NCI-H2227 treated with DMSO at 0.1 percent for 48 hours (cell line): ENCODE data around the gene EFNA4.

Experiments
- DNase-seq: peaks from one replicate; lab custom pipeline; 2025; lab: John Stamatoyannopoulos, UW

Gene EFNA4

DNA sequence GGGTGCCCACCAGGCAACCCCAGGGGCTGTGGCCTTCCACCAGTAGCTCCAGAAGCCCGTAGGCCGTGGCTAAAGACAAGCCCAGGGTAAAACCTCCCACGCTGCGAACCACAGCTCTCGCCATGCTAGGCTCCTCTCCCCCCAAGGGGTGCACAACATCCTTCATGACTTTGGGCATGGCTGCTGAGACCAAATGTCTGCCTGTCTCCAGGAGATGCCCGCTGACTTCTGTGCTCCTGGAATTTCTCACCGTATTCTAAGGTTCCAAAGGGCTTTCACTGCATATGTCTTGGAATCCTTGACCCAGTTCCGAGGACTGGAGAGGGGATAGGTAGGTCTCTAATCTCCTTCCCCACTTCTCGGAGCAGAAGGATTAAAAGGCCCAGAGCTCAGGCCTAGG is 30.0 kb upstream of the EFNA4 start, which contains the start of the genes DCST1 and DCST2:
TSS of gene DCST1 (plus strand) at position 301 of the 400 bp plus-strand sequence. CDS start 213 bp downstream, outside the sequence.
TSS of gene DCST2 (minus strand) at position 258 of the 400 bp plus-strand sequence. CDS start at position 178, 80 bp downstream.
- no peak for DNase-seq

DNA sequence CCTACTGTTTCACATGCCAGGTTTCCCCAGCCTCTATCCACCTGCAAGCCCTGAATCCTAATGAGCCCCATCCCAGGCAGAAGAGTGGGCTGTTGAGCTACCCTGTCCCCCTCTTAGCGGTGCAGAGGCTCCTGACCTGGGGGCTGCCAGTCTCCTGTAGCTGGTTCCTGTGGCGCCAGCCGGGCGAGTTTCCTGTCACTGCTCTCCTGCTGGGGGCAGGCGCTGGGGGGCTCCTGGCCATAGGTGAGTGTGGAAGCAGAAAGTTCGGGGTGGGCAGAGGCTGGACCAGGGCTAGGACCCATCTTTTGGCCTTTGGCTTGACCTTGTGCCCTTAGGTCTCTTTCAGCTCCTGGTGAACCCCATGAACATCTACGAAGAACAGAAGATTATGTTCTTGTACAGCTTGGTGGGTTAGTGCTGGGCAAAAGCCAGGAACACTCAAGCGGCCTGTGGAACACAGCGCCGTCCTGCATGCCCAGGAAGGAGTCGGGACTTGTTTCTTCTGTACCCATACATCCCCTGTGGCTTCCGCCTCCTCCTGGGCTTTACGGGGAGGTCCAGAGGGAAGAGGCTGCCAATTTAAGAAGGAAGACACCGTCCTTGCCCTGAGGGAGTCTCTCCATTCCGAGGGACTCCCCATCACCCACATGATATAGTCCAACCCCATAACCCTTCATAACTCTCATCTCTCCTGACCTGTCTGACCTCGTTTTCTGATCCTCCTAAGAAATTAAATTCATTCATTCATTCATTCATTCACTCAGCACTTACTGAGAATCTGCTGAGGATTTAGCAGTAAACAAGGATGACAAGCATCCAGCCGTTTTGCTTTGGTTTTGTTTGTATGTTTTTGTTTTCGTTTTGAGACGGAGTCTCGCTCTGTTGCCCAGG is 29.0 kb upstream of the EFNA4 start:
- DNase-seq = no peak

DNA sequence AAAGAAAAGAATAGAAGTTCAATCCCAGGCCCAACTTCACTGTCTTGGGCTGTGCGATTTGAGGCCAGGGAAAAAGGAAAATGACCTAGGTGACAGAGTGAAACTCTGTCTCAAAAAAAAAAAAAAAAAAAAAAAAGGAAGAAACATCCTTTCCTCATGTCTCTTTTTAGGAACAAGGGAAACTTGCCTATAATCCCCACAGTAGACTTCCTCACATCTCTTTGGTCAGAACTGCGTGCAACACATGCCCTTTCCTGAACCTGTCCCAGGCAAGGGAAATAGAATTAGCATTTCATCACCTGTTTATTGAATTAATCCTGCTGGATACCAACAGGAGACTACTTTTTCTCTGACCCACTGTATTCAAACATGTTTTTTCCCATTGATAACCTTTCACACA is 27.6 kb upstream of the EFNA4 start:
- DNase-seq = no peak

DNA sequence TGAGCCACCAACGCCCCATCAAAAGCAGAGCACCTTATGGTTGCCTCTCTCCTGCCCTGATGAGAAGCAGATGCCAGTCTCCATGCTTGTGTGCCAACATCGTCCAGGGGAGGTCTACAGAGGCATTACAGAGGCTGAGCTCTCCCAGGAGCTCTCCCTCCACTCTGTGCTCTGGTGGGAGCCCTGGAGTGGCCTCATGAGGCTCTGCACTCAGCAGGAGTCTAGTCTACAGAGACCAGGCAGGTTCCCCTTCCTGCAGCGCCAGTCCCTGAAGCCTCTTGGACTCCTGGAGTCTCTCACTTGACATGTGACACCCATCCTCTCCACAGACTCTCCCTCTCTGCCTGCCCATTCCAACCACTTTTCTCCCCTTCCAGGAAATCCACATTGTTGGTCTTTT is 26.5 kb upstream of the EFNA4 start:
- no peak for DNase-seq

DNA sequence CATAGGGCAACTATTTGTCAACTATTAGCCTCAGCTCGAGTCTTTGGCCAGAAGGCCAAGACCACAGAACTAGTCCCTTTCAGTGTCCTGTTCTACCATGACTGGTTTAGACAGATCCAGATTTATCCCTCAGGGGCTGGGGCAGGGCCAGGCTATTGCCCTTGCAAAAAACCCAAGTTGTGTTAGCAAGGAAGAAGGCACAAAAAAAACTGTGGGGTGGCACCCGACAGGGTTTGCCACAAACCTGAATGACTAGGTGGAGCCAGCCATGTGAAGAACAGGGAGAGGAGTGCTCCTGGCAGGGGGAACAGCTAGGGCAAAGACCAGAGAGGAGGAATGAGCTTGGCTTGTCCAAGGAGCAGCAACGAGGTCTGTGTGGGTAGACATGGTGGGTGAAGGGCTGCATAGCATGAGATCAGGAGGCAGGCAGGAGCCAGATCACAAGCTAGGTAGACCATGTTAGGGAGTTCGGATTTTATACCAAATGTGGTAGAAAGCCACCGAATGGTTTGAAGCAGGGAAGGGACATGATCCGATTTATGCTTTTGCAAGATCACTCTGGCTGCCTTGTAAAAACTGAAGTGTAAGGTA is 25.6 kb upstream of the EFNA4 start:
- DNase-seq = no peak

DNA sequence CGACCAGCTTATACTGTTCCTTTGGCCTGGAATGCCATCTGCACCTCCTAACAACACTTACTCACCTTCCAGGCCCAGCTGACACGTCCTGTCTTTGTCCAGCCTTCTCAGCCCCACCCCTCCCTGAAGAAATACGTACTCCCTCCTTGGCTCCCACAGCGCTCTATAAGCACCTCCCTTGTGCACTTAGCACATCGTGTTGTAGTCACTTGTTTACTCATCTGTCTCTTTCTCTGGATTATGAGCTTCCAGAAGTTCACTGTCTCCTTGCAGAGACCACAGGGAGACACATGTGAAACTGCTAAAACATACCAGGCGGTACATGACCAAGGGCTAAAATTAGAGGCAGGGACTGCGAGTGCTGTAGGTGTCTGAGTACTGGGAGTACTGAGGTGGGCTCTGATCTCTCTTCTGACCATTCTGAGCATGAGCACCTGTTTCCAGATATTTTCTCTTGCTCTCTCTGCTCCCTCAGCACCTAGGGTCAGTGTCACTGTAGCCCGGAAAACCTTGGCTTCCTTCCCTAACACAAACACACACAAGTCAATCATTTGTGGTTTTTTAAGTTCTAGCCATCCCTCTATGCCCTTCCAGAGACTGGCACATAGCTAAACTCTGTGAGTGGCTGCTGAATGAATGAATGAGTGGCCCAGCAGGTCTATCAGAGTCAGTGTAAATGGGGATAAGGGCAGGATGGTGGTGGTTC is 24.8 kb upstream of the EFNA4 start:
- no peak for DNase-seq

DNA sequence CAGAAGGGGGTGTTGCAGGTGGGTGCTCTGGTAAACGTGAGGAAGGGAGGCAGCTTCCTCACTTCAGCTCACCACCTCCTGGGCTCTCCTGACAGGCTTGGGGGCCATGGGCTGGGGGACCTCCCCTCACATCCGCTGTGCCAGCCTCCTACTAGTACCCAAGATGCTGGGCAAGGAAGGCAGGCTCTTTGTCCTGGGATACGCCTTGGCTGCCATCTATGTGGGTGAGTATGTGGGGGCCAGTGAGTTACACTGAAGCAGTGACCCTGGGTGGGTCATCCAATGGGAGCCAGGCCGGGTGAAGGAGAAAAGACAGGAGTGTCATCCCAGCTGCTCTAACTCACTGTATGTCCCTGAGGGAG is 24.3 kb upstream of the EFNA4 start:
- no peak for DNase-seq

DNA sequence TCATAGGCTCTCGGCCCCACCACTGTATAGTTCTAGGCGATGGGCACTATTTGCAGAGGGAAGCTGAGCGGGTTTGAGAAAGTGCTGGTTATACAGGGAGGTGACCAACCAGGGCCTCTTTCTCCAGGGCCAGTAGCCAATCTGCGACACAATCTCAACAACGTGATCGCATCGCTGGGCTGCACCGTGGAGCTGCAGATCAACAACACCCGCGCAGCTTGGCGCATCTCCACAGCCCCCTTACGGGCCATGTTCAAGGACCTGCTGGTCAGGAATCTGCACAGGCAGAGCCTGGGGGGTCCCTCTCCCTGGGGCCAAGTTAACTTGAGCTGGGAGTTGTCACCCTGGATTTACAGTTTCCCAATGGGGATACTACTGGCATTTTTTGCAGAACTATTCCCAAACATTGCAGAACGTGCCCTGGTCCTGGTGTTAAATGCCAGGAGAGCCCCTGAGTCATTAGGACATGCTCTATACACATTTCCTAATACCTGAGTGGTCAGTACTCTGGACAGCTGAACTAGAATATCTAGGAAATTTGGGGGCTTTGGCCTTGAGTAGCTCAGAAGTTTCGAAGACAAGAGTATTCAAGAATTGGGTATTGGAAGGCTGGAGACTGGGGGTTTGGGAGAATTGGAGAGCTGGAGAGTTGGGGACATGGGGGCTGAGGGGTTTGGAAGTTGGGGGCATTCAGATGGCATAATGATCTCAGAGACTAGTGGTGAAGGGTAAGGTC is 23.0 kb upstream of the EFNA4 start:
- DNase-seq = no peak

DNA sequence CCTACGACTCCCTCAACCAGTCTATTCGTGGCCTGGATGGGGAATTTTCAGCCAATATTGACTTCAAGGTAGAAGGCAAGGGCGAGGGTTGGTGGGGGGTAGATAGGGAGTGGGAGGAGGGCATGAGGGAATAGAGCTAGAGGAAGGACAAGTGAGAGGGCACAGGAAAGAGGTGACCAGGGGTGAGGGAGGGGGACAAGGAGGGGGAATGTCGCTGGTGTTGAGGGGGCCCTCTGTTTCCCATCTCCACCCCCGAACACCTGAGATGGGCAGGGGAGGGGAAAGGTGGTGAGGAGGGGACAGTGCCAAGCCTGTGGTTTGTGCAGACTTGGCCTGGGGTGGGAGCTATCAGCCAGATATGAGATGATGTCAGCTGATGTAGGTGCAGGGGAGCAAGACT is 20.8 kb upstream of the EFNA4 start:
- DNase-seq = no peak

DNA sequence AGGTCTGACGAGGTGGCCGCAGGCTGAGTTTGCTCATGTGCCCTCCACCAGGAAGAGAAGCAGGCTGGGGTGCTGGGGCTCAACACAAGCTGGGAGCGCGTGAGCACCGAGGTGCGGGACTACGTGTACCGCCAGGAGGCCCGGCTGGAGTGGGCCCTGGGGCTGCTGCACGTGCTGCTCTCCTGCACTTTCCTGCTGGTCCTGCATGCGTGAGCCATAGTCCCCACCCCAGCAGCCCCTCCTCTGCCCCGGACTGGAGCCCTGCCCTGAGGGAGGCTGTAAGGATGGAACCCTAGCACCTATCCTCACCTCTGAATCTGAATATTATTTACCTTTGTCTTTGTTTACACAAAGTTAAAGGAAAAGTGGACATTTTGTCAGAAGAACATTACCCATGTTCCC is 20.2 kb upstream of the EFNA4 start:
- no peak for DNase-seq

DNA sequence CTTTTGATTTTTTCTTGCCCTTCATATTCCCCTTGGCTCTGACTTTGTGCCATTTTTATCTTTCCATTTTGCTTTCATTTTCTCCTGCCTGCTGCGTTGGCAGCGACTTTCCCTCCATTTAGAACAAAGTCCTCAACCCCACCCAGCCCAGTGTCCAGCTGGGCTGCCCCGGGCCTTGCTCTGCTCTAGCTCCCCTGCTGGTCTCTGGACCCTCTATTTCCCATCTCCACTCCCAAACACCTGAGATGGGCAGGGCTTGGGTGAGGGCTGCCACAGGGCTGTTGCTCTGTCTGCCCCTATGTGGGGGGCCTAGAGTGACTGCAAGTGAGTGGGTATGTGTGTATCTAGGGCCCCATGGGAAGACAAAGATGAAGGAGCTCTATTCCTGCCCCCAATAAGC is 19.7 kb upstream of the EFNA4 start:
- no peak for DNase-seq

DNA sequence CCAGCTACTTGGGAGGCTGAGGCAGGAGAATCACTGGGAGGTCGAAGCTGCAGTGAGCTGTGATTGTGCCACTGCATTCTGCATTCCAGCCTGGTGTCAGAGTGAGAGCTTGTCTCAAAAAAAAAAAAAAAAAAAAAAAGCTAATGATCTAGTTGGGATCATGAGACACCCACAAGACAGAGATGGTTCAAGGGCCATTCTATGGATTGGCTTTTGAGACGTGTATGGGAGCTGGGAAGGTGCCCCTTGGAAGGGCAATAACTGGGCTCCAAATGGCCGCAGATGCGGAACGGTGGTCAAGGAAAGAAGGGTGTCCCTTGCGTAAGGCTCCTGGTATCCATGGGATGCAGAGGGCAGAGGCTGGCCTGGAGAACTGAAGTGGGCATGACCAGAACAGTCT is 19.2 kb upstream of the EFNA4 start:
- DNase-seq = no peak

DNA sequence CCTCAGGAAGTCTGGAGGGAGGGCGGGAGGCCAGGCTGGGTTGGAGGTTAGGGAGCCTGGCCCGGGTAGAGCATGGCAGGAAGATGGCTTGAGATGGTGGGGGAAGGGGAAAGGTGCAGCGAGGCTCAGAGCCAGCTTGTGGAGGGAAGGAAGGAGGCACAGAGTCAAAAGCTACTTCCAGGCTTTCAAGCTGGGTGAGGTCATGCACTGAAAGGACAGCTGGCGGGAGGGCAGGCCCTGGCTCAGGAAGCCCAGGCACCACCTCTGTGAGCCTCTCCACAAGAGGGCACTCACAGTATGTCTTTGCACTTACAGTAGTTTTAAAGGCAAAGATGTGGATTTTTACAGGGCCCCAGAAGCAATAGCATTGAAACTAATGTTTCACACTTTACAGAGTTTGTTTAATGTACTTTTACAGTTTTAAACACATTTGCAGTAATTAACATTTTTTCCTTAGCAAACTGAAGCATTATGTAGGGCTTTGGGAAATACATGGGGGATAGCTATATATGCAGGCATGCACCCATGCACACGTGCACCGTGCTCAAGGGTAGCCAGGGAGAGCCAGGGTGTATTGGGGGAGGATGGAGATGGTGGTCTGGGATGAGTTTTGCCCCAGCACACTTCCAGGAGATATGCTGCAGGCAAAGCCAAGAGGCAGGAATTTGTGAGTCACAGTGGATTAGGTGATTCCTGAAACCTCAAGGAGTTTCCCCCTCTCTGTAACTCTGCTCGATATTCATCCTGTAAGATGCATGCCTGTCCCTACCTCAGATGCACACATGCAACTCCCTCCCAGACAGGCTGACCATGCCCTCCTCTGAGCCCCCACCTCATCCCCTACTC is 18.5 kb upstream of the EFNA4 start:
- no peak for DNase-seq

DNA sequence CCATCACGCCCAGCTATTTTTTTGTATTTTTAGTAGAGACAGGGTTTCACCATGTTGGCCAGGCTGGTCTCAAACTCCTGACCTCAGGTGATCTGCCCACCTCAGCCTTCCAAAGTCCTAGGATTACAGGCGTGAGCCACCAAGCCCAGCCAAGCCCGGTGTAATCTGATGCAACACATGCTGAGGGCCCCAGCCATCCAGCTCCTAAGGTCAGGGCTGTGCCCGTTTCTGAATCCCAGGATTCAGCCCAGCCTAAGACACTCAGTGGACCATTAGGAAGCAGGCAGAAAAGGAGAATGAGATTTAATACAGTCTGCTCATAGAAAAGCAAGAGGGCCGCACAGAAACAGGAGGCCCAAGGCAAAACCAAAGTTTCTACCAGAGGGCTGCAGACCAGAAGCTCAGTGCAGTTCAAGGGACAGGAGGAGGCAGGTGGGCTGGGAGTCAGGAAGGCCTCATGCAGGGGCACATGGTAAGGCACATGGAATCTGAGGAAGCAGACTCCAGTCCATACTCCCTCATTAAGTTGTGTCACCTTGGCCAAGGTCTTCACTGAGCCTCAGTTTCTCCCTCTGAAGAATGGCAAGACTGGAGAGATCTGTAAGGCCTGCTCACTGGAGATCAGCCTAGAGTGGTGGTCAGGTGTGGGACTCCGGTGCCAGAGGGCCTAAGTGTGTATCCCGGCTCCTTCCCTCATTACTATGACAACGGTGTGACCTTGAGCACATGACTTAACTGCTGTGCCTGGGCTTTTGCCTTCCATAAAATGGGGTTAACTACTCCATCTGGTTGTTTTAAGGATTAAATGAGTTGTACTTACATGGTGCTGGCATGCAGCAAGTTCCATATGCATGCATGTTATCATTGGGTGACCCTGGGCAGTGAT is 14.8 kb upstream of the EFNA4 start:
- no peak for DNase-seq

DNA sequence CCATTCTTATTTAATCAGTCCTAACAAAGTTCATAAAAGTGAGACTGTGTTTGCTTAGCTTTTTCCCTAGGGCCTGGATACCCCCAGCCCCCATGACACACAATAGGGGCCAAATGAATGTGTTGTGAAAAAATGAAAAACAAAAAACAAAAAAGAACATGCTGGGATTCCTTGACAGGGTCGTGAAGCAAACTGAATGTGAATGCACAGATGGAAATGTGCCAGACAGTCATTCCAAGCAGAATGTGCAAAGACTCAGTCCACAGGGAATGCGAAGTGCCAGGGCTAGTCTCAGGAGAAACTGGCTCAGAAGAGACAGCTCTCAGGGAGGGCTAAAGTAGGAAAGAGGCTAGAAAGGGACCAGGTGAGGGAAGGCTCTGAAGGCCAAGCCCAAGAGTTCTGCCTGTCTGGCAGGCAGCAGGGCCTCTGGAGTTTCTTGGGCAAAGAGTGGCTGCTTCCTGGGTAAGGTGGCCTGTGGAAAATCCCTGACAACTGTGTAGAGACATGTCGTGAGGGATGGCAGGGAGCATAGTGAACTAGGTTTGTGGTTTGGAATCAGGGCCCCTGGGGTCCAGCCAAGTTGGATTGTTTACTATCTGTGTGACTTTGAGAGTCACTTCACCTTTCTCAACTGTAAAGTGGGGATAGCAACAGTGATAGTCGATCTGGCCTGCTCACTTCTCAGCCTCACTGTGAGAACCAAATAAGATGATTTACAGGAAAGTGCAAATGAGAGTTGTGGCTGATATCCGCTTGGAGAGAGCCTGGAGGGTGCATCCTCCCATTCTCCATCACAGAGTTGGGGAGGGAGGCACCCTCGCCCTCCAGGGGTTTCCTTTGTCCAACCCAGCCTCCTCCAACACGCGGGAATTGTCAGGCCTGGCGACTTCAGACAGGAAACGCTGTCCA is 13.6 kb upstream of the EFNA4 start:
- DNase-seq = no peak

DNA sequence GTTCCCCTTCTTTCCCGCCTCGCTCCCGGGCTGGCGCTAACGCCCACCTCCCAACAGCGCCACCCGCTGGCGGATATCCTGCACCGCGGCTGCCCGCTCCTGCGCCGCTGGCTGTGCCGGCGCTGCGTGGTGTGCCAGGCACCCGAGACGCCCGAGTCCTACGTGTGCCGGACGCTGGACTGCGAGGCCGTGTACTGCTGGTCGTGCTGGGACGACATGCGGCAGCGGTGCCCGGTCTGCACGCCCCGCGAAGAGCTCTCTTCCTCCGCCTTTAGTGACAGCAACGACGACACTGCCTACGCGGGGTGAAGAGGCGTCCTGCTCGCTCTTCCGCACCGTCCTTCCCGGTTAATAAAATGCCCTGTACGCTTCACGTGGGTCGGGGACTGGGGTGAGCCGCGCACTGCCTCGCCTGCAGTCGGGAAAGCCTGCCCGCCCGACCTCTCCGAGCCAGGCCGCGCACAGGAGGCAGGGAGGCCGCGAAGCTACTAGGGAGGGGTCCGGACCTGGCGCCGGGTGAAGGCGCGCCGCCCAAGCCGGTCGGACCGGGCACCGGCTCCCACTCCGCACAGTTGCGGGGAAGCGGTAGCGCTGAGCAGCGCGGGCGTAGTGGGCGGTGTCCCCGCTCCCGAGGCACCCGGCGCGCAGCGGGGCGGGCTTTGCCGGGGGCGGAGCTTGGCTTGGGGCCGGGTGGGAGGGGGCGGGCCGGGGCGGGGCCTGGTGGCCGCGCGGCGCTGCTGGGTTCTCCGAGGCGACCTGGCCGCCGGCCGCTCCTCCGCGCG is 12.8 kb upstream of the EFNA4 start, which contains the start of gene ADAM15:
TSS of gene ADAM15 (plus strand) at position 757 of the 782 bp plus-strand sequence. CDS start 71 bp downstream, outside the sequence.
- DNase-seq = peak; percentile 56

DNA sequence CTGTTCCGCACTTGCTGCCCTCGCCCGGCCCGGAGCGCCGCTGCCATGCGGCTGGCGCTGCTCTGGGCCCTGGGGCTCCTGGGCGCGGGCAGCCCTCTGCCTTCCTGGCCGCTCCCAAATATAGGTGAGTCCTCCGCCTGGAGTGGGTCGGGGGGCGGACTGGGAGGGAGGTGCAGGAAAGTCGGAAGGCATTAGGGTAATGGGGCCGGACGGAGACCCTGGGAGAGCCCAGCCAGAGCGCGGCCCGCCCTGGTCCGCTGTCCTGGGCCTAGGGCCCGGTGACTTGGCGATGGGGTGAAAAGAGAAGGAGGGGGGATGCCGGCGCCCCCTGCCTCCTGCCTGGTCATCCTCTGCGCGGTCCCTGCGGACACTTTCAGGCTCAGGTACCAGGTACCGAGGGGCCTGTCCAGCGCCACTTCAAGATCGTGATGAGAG is 12.2 kb upstream of the EFNA4 start:
- no peak for DNase-seq

DNA sequence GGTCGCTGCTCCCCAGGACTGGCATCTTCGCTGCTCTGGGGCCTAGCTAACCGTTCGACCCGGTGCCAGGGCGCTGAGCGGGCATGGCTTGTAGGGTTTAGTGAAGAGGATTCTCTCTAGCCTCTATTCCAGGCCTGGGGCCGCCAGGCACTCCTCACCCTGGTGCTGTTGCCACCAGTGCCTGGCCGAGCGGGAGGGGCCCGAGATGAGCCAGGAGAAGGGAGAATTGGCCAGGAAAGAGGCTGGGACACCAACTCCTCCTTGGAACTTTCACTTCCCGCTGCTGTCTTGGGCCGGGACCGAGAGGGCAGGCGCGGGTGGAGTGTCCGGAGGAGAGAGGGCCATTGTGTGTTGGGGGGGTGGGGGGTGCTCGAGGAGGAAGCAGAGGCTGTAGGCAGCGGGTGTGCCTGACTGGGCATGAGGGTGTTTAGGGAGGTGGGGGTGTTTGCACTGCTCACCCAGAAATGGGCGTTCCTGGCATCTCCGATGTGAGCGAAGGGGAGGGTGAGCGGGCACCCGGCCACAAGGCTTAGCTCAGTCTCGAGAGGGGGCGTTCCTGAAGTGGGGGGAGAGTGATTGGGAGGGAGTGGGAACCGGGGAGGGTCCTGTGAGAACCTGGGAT is 11.7 kb upstream of the EFNA4 start:
- DNase-seq = peak; percentile 14
